WTC11 (cell line): ENCODE results near the gene KIAA2012. TPM values are rescaled to one million over a fixed set of nuclear protein-coding genes. Genes with fewer than 3 reads are reported as not detected.

Experiments
- ATAC-seq: fragments of 200-7000 bp; cut with Tn5 transposase; 2 replicates; pipeline ENCODE4 v1.10.0; 2021; ENCODE audit warnings: mild to moderate bottlenecking, moderate library complexity
- CTCF ChIA-PET: fragments of 300-600 bp; sonication (Branson Sonifier 250); formaldehyde crosslinking; loops from one replicate; lab custom pipeline; 2021; ENCODE audit warnings: antibody characterized with exemption; lab: Charles Lee
- POLR2A ChIA-PET: fragments of 350-600 bp; sonication (Branson Sonifier 250); formaldehyde crosslinking; loops from one replicate; lab custom pipeline; 2021; ENCODE audit warnings: antibody characterized with exemption; lab: Charles Lee
- DNase-seq: peaks from one replicate; pipeline ENCODE4 v3.0.0; 2021; ENCODE audit warnings: low spot score
- H3K27ac Mint-ChIP-seq: 2 replicates; pipeline ENCODE4 v1.8.0; 2021; ENCODE audit warnings: mixed read lengths
- H3K27me3 Mint-ChIP-seq: 2 replicates; pipeline ENCODE4 v1.8.0; 2021; ENCODE audit warnings: low read depth, mild to moderate bottlenecking, moderate library complexity, mixed read lengths
- H3K36me3 Mint-ChIP-seq: 2 replicates; pipeline ENCODE4 v1.8.0; 2021; ENCODE audit warnings: mixed read lengths
- H3K4me1 Mint-ChIP-seq: 2 replicates; pipeline ENCODE4 v1.8.0; 2022; ENCODE audit warnings: mixed read lengths
- H3K4me3 Mint-ChIP-seq: 2 replicates; pipeline ENCODE4 v1.8.0; 2021; ENCODE audit warnings: mild to moderate bottlenecking, moderate library complexity, mixed read lengths
- H3K9me3 Mint-ChIP-seq: 2 replicates; pipeline ENCODE4 v1.8.0; 2021; ENCODE audit warnings: mixed read lengths
- AFF4 ChIP-seq: sonication (generic); formaldehyde crosslinking; IDR thresholded peaks from 2 replicates; pipeline ENCODE4 v1.8.1; 2023; ENCODE audit warnings: mild to moderate bottlenecking, missing genetic modification reagents, borderline replicate concordance
- ARID4B ChIP-seq: sonication (generic); formaldehyde crosslinking; IDR thresholded peaks from 2 replicates; pipeline ENCODE4 v1.8.0; 2023; ENCODE audit warnings: missing genetic modification reagents, mild to moderate bottlenecking, borderline replicate concordance
- ELF4 ChIP-seq: sonication (generic); formaldehyde crosslinking; IDR thresholded peaks from 2 replicates; pipeline ENCODE4 v1.8.1; 2022; ENCODE audit warnings: low read depth, mild to moderate bottlenecking, moderate library complexity, missing genetic modification reagents
- EMX1 ChIP-seq: fragments of 250-450 bp; sonication (Bioruptor Pico); IDR thresholded peaks from 2 replicates; pipeline ENCODE4 v1.8.0; 2021; ENCODE audit warnings: mild to moderate bottlenecking
- FOXK1 ChIP-seq: sonication (generic); formaldehyde crosslinking; IDR thresholded peaks from 2 replicates; pipeline ENCODE4 v1.8.0; 2022; ENCODE audit warnings: mild to moderate bottlenecking, moderate library complexity, missing genetic modification reagents
- GRHL2 ChIP-seq: fragments of 250-450 bp; sonication (Bioruptor Pico); IDR thresholded peaks from 2 replicates; pipeline ENCODE4 v1.8.0; 2022; ENCODE audit warnings: mild to moderate bottlenecking, moderate library complexity; ENCODE audit not compliant: insufficient replicate concordance, severe bottlenecking
- IRF1 ChIP-seq: sonication (generic); formaldehyde crosslinking; IDR thresholded peaks from 2 replicates; pipeline ENCODE4 v1.8.0; 2023; ENCODE audit warnings: missing genetic modification reagents
- KAT7 ChIP-seq: sonication (generic); formaldehyde crosslinking; IDR thresholded peaks from 2 replicates; pipeline ENCODE4 v1.8.1; 2023; ENCODE audit warnings: missing genetic modification reagents, mild to moderate bottlenecking, borderline replicate concordance
- MXD4 ChIP-seq: fragments of 250-450 bp; sonication (Bioruptor Pico); IDR thresholded peaks from 2 replicates; pipeline ENCODE4 v1.8.0; 2021; ENCODE audit warnings: mild to moderate bottlenecking, moderate library complexity, borderline replicate concordance
- MYBL2 ChIP-seq: sonication (generic); formaldehyde crosslinking; IDR thresholded peaks from 2 replicates; pipeline ENCODE4 v1.8.1; 2023; ENCODE audit warnings: mild to moderate bottlenecking, moderate library complexity, missing genetic modification reagents
- NFATC4 ChIP-seq: fragments of 250-450 bp; sonication (Bioruptor Pico); IDR thresholded peaks from 2 replicates; pipeline ENCODE4 v1.9.0; 2021; ENCODE audit warnings: mild to moderate bottlenecking
- NFE2L1 ChIP-seq: sonication (generic); formaldehyde crosslinking; IDR thresholded peaks from 2 replicates; pipeline ENCODE4 v1.8.1; 2023; ENCODE audit warnings: missing genetic modification reagents
- NFYB ChIP-seq: sonication (generic); formaldehyde crosslinking; conservative IDR thresholded peaks from 2 replicates; pipeline ENCODE4 v1.8.0; 2022; ENCODE audit warnings: low read depth, missing genetic modification reagents
- RELA ChIP-seq: sonication (generic); formaldehyde crosslinking; IDR thresholded peaks from 2 replicates; pipeline ENCODE4 v1.8.1; 2022; ENCODE audit warnings: missing genetic modification reagents, mild to moderate bottlenecking, borderline replicate concordance
- SOX15 ChIP-seq: fragments of 250-450 bp; sonication (Bioruptor Pico); IDR thresholded peaks from 2 replicates; pipeline ENCODE4 v1.9.0; 2021; ENCODE audit warnings: mild to moderate bottlenecking
- TEAD4 ChIP-seq: sonication (generic); formaldehyde crosslinking; IDR thresholded peaks from 2 replicates; pipeline ENCODE4 v1.8.0; 2022; ENCODE audit warnings: mild to moderate bottlenecking, missing genetic modification reagents
- ZBTB21 ChIP-seq: sonication (generic); formaldehyde crosslinking; IDR thresholded peaks from 2 replicates; pipeline ENCODE4 v1.8.1; 2023; ENCODE audit warnings: mild to moderate bottlenecking, missing genetic modification reagents, borderline replicate concordance
- ZNF219 ChIP-seq: sonication (generic); formaldehyde crosslinking; IDR thresholded peaks from 2 replicates; pipeline ENCODE4 v1.8.0; 2023; ENCODE audit warnings: missing genetic modification reagents, mild to moderate bottlenecking, borderline replicate concordance
- ZNF671 ChIP-seq: fragments of 250-450 bp; sonication (Bioruptor Pico); IDR thresholded peaks from 2 replicates; pipeline ENCODE4 v1.8.0; 2021; ENCODE audit warnings: mild to moderate bottlenecking
- total RNA-seq: library from RNA; stranded (reverse); gene quantifications from 3 replicates; pipeline ENCODE4 v1.2.3, GENCODE V29; 2021
- TF ChIP-seq, protein P1 (sequence below): sonication (generic); formaldehyde crosslinking; IDR thresholded peaks from 2 replicates; pipeline ENCODE4 v1.8.1; 2022; ENCODE audit warnings: low read depth, mild to moderate bottlenecking, moderate library complexity, missing genetic modification reagents, borderline replicate concordance
- TF ChIP-seq, protein P2 (sequence below): sonication (generic); formaldehyde crosslinking; IDR thresholded peaks from 2 replicates; pipeline ENCODE4 v1.8.1; 2022; ENCODE audit warnings: mild to moderate bottlenecking, moderate library complexity, missing genetic modification reagents
- TF ChIP-seq, protein P3 (sequence below): sonication (generic); formaldehyde crosslinking; IDR thresholded peaks from 2 replicates; pipeline ENCODE4 v1.8.1; 2022; ENCODE audit warnings: low read depth, missing genetic modification reagents, borderline replicate concordance

Gene KIAA2012
- total RNA-seq, 1 experiment from 2014 or later = not detected

- Mint-ChIP-seq H3K27ac (peak overlapping the region; percentile 45; the same call in 1 of the 2 replicates), H3K36me3 (no peaks in the 10 kb centered on the region), H3K4me1 (peaks cover 37% of the 10 kb centered on the region), H3K9me3 (peaks cover 4% of the 10 kb centered on the region; the same call in 1 of the 2 replicates), H3K4me3 (no peak overlapping the region), H3K27me3 (peaks cover 4% of the 10 kb centered on the region; the same call in 1 of the 2 replicates)
- peak; percentile 16 for DNase-seq
- CTCF ChIA-PET = interaction anchor here (0.6 to 2.9 kb wide), 13 partner anchors 8 to 295 kb away, joined by 3 to 9 read pairs (median 4); partner anchors contain the start of gene KIAA2012
- POLR2A ChIA-PET = interaction anchor here (0.6 kb wide), 1 partner anchor 13 kb away, joined by 3 read pairs; no protein-coding TSS in a partner anchor
- ATAC-seq = peak; percentile 75
- TF ChIP-seq NFYB (CRISPR knock-in tag) (no peak), ZBTB21 (CRISPR knock-in tag) (no peak), EMX1 (CRISPR knock-in tag) (no peak), AFF4 (CRISPR knock-in tag) (no peak), IRF1 (CRISPR knock-in tag) (no peak), NFE2L1 (no peak), MXD4 (CRISPR knock-in tag) (no peak), KAT7 (CRISPR knock-in tag) (no peak), NFATC4 (CRISPR knock-in tag) (no peak), ARID4B (CRISPR knock-in tag) (no peak), ZNF671 (CRISPR knock-in tag) (no peak), SOX15 (CRISPR knock-in tag) (no peak)
Observed at GRCh38 chr2:202149155-202149762, 76.2 kb downstream of the KIAA2012 start.

GRCh38 chr2:202149936-202150335 lies 76.9 kb downstream of the KIAA2012 start:
- CTCF ChIA-PET = interaction anchor here (0.7 to 2.9 kb wide), 11 partner anchors 8 to 295 kb away, joined by 3 to 9 read pairs (median 4); no protein-coding TSS in a partner anchor
- TF ChIP-seq TEAD4 (CRISPR knock-in tag) = no peak
- TF ChIP-seq, protein P1, sequence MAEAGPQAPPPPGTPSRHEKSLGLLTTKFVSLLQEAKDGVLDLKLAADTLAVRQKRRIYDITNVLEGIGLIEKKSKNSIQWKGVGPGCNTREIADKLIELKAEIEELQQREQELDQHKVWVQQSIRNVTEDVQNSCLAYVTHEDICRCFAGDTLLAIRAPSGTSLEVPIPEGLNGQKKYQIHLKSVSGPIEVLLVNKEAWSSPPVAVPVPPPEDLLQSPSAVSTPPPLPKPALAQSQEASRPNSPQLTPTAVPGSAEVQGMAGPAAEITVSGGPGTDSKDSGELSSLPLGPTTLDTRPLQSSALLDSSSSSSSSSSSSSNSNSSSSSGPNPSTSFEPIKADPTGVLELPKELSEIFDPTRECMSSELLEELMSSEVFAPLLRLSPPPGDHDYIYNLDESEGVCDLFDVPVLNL (CRISPR knock-in tag) = no peak
- TF ChIP-seq ELF4 (CRISPR knock-in tag) = no peak
- TF ChIP-seq, protein P2, sequence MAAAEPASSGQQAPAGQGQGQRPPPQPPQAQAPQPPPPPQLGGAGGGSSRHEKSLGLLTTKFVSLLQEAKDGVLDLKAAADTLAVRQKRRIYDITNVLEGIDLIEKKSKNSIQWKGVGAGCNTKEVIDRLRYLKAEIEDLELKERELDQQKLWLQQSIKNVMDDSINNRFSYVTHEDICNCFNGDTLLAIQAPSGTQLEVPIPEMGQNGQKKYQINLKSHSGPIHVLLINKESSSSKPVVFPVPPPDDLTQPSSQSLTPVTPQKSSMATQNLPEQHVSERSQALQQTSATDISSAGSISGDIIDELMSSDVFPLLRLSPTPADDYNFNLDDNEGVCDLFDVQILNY = no peak
- TF ChIP-seq, protein P3, sequence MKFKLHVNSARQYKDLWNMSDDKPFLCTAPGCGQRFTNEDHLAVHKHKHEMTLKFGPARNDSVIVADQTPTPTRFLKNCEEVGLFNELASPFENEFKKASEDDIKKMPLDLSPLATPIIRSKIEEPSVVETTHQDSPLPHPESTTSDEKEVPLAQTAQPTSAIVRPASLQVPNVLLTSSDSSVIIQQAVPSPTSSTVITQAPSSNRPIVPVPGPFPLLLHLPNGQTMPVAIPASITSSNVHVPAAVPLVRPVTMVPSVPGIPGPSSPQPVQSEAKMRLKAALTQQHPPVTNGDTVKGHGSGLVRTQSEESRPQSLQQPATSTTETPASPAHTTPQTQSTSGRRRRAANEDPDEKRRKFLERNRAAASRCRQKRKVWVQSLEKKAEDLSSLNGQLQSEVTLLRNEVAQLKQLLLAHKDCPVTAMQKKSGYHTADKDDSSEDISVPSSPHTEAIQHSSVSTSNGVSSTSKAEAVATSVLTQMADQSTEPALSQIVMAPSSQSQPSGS = no peak
- no peak for TF ChIP-seq RELA (CRISPR knock-in tag)
- no peak for TF ChIP-seq ZNF219
- TF ChIP-seq MYBL2 = no peak
- no peak for TF ChIP-seq FOXK1 (CRISPR knock-in tag)
- TF ChIP-seq NFE2L1 = no peak
- TF ChIP-seq GRHL2 (CRISPR knock-in tag) = no peak

More at GRCh38 chr2:202149936-202150335, 76.9 kb downstream of the KIAA2012 start:
- Mint-ChIP-seq H3K27ac (no peak overlapping the region), H3K36me3 (no peaks in the 10 kb centered on the region), H3K4me1 (peaks cover 30% of the 10 kb centered on the region), H3K4me3 (no peak overlapping the region), H3K27me3 (peaks cover 4% of the 10 kb centered on the region; the same call in 1 of the 2 replicates), H3K9me3 (peaks cover 4% of the 10 kb centered on the region; the same call in 1 of the 2 replicates)
- POLR2A ChIA-PET = no interaction called here
- no peak for DNase-seq
- ATAC-seq = no peak
